Stimulated activated CD8-positive, alpha-beta memory T cell treated with anti-CD3 and anti-CD28 coated beads, Interleukin-12 subunit alpha, Interleukin-12 subunit beta, amount 100 ng/mL, for 24 hours (primary cell): Measurements from ENCODE around the gene CRLF1.

Source experiments
- DNase-seq: peaks from one replicate; pipeline ENCODE4 v3.0.0-alpha.2; 2020; ENCODE audit errors: extremely low read depth

The CRLF1 gene

DNA sequence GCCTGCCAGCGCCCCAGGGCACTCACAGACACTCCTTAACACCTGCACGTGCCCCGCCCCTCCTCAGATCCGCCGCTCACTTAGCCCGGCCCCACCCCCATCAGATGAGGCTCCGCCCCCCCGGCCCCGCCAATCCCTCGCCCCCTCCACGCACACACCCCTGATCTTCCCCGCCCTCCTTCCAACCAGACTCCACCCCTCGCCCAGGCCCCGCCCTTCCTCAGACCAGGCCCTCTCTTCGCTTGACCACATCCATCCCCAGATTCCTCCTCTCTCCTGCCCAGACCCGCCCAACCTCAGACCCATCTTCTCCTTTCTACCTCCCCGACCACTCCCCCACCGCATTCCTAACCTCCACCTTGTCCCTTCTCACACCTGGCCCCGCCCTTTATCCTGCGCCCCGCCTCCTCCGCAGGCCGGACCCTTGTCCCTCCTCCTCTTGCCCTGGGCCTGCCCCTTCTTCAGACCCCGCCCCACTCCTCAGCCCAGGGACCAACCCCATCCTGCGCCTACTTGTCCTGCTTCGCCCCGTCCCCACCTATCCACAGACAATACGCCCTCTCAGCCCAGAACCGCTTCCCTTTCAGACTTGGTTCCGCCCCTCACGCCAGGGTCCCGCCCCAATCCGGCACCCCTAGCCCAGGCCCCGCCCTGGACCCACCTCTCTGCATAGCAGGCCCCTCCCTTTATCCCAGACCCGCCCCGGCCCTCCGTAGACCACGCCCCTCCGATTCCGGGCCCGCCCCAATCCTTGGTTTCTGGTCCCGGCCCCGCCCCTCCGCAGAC lies 29.8 kb upstream of the CRLF1 start:
- peak; percentile 93 for DNase-seq

DNA sequence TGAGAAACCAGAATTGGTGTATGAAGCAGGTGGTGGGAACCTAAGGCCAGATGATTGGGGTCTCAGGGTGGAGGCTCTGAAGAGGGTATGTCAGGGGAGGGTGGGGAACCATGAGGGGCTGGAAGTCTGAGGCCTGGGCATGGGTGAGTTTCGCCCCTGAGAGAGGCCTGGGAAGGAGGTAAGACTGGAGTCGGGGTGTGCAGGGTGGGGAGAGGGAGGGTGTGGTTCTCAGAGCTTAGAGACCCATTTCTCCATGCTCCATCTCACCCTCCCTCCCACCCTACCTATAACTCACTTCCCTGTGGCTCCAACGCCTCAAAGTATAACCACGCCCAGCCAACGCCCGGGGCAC lies 29.2 kb upstream of the CRLF1 start:
- DNase-seq, result no peak

DNA sequence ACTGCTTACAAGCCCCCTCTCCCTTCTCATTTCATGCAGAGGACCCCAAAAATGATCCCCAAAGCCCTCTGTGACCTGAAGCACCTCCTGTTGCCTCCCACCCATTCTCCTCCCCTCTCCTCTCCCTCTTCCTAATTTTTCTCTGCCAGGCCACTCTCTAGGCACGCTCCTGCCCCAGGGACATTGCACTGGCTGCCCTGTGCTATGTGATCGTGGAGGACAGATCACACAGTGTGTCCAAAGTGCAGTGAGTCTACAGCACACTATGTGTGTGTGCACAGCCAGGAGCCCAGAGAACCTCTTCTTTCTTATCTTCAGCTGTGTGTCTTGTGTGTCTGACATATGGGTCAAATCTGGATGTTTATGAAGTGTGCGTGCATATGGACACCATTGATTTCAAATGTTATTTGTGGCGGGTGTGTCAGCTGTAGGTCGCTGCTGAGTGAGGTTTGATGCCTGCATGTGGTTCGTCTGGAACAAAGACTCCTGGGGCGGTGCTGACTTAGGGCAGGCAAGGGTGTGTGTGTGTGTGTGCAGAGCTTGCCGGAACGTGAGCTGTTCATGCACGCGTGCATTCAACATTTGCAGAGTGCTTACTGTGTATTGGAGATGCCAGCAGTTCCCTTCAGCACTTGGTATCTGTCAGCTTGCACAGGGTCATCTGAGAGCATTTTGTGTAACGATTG lies 28.2 kb upstream of the CRLF1 start:
- DNase-seq, result no peak

DNA sequence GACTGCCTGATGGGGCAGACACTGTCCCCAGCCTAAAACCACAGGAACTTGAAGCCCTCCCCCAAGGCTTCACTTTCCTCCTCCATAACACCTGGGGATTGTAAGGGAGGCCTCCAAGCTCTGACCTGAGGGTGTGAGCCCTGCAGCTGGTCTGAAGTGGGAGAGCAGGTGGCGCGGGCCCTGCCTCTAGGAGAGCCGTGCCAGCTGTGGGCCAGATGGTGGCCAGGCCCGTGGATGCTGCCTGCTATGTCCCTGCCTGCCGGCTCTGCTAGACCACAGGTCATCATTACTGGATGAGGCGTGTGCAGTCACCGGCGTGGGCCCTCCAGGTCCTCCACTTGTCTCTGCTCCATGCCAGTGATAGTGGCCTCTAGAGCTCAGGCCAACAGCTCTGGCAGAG lies 26.7 kb upstream of the CRLF1 start:
- DNase-seq, result no peak

DNA sequence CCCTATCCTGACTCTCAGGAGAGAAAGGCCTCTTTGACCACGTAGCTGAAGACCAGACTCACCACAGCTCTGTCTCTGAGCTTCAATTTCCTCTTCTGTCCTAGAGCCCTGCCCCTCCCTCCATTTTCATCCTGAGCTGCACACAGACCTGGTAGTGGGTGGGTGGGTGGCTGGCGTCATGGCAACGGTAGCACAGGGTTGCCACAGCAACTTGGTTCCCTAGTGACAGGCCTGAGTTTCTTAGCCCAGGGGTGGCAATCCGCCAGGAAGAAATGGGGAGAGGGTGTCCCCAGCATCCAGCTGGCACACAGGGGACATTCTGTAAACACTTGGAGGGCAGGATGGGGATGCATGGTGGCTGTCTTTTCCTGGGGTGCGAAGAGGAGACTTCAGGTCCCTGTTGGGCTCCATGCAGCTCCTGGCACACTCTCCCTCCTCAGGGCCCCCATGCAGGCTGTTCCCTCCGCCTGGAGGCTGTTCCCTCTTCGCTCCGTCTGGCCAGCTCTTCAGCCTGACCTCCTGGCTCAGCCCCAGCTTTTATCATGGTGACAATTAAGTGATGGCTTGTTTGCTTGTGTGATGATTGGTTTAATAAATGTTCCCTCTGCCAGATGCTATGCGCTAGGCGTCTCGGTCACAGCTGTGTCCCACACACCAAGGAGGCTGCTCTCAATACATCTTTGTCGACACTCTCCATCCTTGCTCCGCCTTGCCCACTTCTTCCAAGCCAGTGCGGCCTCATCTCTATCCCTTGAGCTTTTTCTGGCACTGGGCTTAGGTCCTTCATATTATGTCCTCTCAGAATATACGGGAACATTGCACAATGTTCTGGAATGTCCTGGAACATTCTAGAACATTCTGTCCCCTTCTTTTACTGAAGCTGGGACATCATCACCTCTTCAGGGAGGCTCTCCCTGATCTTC lies 22.8 kb upstream of the CRLF1 start:
- no peak for DNase-seq

DNA sequence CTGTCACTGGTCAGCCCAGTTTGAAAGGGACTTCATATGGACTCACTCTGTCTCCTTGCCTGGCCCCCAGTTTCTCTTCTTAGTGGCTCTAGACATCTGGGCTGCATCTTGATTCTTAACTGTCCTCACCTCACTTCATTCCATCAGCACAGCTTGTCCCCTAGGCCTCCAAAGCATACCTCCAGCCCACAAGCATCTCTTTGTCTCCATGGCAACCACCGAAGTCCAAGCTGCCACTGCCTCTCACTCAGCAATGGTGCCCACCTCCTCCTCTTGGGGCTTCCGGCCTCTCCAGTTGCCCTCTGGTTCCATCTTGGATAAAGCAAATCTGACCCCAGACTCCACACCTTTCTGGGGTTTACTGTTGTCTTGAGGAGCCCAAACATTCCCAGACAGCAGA lies 20.3 kb upstream of the CRLF1 start:
- no peak for DNase-seq

DNA sequence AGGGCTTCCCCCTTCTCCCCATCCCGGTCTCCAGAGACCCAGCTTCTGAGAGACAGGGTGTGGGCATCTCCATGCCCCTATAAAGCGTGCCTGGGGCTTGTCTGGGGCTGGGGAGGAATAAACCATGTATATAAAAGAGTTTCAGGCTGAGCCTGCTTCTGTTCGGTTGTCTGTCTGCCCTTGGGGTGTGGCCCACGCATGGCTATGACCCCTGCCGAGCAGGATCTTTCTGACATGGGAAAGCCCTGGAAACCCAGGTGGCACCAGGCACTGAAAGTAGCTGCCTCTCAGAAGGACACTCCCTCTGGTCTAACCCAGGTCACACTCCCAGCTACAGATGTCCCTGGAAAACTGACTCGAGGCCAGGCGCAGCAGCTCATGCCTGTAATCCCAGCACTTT lies 14.3 kb upstream of the CRLF1 start:
- DNase-seq, result no peak

DNA sequence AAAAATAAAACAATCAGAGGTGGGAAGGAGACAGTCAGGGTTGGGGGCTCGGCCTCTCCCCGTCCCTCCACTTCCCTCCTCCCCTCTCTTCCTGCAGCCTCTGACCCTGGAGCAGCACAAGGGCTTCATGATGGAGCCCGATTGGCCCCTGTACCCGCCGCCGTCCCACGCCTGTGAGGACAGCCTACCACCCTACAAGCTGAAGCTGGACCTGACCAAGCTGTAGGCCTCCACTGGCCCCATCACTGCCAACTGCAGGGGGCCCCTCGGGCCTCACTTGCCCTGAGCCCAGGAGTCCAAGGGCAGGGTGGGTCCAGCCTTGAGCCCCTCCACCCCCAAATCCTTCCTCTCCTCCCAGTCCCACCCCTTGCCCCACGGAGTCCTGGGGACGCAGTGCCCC lies 13.7 kb upstream of the CRLF1 start:
- DNase-seq, result no peak

DNA sequence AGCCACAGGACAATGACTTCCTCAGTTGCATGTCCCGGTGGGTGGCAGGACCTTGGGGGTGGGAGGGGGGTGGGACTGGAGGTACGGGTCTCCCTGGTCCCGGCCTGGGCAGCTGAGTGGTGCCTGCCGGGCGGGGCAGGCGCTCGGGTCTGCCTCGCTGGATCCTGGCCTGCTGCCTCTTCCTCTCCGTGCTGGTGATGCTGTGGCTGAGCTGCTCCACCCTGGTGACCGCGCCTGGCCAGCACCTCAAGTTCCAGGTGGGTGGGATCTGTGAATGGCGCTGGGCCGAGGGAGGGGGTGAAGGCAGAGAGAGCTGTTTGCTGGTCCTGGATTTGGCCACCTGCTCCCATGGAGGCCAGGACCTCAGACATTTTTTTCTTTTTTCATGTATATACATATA lies 11.6 kb upstream of the CRLF1 start:
- no peak for DNase-seq

DNA sequence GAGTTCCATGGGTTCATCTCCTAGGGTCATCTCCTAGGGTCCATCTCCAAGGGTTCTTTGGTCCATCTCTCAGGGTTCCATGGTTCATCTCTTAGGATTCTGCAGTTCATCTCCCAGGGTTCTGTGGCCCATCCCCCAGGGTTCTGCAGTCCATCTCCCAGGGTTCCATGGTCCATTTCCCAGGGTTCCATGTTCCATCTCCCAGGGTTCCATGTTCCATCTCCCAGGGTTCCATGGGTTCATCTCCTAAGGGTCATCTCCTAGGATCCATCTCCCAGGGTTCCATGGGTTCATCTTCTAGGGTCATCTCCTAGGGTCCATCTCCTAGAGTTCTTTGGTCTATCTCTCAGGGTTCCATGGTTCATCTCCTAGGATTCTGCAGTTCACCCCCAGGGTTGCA lies 11.0 kb upstream of the CRLF1 start:
- no peak for DNase-seq

DNA sequence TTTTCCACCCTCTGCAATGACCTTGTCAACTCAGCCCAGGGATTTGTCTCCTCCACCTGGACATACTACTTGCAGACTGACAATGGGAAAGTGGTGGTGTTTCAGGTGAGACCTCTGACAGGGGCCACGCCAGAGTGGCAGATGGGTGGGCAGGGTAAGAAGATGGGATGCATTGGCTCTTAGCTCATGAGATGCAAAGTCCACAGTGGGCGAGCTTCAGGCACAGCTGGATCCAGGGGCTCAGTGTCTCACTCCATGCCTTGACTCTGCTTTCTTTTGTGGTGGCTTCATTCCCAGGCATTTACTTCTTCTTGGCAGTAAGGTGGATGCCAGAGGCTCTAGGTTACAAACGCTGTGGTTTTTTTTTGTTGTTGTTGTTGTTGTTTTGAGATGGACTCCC lies 9.4 kb upstream of the CRLF1 start:
- no peak for DNase-seq

DNA sequence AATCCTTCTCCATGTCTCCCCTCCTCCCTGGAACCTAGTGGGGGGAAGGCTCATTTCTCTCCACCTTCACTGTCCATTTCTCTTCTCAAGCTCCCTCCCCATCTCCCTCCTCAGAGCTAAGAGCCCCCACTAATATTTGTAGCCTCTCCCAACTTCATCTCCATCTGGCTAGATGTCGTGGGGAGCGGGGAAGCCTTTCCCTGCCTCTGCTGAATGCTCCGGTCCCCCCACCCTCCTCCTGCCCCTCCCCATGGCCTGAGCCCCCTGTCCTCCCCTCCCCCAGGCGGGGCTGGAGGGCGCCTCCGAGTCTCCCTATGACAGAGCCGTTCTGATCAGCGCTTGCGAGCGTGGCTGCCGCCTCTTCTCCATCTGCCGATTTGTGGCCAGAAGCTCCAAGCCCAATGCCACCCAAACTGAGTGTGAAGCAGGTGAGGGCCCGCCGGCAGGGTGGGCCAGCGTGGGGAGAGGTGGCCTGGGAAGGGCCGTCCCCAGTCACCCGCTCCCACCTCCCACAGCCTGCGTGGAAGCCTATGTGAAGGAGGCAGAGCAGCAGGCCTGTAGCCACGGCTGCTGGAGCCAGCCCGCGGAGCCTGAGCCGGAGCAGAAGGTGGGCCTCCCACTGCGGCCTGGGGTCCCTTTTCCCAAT lies 7.1 kb upstream of the CRLF1 start:
- DNase-seq, result no peak

DNA sequence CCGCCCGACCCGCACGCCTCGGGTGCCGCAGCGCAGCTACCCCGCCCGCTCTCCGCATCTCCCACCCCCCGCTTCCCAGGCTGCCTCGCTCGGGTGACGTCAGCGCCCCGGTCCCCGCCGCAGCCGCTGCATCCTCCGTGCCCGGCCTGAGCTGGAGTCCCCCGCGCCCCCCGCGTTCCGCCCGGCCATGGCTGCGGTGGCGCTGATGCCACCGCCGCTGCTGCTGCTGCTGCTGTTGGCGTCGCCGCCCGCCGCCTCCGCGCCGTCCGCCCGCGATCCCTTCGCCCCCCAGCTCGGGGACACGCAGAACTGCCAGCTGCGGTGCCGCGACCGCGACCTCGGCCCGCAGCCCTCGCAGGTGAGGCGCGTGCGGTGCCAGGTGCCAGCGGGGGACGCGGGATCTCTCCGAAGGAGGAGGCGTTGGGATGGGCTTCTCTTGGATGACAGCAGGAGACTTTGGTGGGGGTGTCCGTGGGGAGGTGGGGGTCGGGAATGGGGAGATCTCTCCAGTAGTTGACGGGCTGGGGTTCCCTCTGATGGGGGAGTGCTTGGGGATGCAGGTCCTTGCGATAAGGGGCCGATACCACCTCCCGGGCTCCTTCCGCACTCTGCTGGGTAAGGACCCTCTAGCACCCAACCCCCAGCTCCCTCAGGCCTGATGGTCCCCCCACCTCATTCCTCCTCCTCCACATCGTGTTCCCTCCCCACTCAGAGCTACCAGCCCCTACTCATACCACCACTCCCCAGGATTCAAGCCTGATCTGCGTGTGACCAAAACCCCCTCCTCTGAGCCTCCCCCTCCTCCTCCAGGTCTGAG lies 6.4 kb upstream of the CRLF1 start, which contains the start of gene TMEM59L:
TMEM59L (plus strand) TSS at position 99 of the 817 bp plus-strand sequence; CDS start at position 188, 89 bp downstream.
- DNase-seq, result no peak

DNA sequence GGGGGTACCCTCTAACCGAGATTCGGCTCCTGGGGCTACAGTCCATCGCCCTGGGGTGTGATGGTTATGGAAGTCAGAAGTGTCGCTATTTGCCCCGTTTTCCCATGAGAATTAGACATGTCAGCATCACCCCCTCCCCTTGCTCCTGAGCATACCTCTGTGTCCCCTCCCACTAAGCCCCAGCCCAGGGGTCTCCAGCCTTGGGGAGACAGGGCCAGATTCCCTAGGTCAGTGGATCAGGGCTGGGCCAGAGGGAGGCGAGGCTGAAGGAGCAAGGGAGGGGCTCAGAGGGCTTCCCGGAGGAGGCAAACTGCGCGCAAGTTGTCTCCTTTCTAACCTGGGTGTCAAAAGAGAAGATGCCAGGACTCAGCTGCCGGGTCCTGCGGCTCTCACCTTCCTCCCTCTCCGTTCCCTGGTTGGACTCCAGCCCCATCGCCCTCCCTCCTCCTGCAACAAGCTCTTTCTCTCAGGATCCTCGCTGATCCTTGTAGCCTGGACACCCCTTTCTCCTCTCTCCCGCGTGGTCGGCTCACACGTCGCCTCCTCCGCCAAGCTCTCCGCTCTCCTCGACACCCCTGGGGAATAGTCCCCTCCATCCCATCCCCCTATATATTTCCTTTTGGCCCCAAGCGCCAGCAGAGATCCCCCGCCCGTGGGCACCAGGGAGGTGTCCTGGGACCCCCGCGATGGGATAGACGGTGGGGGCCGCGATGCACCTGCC lies 5.6 kb upstream of the CRLF1 start:
- no peak for DNase-seq

DNA sequence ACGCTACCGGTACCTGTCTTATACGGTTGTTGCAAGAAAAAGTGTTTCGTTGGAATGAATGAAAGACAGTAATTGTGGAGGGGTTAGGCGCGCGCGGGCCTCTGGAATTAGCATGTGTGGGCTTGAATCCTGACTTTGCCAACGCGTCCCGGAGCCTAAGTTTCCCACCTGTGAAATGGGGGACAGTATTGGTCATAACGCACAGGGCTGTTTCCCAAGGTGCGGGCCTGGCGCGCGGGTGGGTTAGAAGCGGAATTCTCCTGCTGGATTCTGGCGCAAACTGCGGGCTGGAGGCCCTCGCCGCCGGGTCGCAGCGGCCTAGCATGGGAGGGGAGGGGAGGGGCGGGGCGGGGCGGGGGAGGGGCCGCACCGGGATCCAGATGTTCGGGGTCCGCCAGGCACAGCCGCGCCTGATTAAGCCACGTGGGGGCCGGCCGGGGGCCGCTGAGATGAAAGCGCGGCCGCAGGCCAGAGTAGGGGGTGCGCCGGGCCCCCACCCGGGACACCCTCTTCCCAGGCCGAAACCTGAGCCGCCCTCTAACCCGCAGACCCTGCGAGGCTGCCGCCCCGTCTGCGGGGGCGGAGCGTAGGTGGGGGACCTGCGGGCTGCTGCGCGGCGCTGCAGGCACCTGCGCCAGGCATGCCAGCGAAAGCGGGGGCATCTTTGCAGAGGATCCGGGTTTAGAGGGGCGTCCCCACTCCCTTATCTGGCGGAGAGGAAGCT lies 4.9 kb upstream of the CRLF1 start:
- DNase-seq, result no peak

DNA sequence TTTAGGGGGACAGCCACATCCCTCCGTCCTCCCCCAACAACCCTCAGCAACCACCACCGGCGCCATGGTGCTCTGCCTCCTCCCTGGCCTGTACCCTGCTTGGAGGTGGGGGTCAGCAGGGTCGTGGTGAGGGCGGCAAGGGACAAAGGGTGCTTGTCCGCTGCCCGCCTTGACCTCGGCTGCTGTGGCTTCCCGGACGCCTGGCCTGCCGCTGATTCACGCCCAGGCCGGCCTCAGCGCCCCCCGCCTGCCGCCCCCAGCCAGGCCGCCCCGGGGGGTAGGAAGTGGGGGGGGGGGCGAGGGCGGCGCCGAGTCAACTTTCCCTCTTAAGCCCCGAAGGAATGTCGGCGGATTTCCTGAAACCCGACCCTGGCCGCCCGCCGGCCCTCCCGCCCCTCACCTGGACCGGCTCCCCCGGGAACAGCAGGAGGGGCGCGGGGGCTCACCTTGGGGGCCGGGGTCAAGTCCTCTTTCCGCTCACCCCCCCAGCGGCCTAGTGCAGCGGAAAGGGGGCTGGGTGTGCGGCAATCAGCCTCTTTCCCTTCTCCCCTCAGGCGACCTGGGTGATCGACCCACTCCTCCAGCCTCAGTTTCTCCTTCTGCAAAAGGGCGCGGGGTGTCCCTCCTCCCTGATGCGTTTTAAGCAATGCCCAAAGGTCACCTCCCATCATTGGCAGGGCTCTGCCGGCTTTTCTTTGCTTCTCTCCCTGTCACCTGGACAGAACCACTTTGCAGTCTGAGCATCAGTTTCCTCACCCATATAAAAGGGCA lies 4.1 kb upstream of the CRLF1 start:
- DNase-seq, result no peak

DNA sequence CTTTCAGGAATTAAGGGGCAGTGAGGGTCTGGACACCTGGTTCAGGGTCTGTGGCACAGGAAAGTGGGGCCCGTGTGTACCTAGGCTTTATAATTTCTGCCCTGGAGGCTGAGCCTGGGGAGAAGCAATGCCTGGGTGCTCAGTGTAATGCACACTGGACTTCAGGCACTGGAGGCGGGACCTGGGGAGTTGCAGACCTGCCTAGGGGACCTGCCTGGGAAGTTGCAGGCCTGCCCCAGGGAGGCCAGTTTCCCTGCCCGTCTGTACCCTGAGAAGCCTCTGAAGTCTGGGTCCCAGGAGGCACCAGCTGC lies 3.6 kb upstream of the CRLF1 start:
- no peak for DNase-seq

DNA sequence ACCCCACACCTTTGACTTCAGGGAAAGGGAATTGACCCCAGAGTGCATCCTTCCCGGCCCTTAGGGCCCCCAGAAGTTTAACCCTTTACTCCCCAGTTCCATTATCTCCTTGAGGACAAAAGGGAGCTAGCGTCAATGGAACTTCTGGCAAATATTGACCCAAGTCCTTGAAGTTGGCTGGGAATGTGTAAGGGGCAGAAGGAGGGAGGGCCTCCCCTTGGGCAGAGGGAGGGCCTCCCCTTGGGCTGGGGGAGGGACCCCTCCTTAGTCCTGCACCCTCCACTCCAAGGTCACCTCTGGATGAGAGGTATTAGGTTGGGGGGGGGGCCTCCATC lies 3.1 kb upstream of the CRLF1 start:
- no peak for DNase-seq
